Stomach (tissue), 9 donors: ENCODE measurements around the gene DGAT2L6. TPM values are rescaled to one million over a fixed set of nuclear protein-coding genes. Genes with fewer than 3 reads are reported as not detected.

Experiments used
- DNase-seq, 2 donors: peaks; one replicate each; pipeline versions ENCODE4 v3.0.0 to v3.0.0-alpha.2; 2013 to 2019
- H3K27ac ChIP-seq, 5 donors: fragments of 200-600 bp in 4 of 5; sonication (generic) in 4 of 5; one replicate each; pipeline ENCODE4 v1.5.1; 2013 to 2019; ENCODE audit warnings: mild to moderate bottlenecking in 1 of 5, moderate library complexity in 1 of 5
- H3K27me3 ChIP-seq, 3 donors: fragments of 200-600 bp; sonication (generic); one replicate each; pipeline ENCODE4 v1.5.1; 2017 to 2019; ENCODE audit warnings: mixed run types in 1 of 3
- H3K36me3 ChIP-seq, 4 donors: fragments of 200-600 bp; sonication (generic); 1 replicate in 3 of 4; 2 replicates in 1 of 4; pipeline ENCODE4 v1.5.1; 2016 to 2019
- H3K4me1 ChIP-seq, 4 donors: fragments of 200-600 bp; sonication (generic); one replicate each; pipeline ENCODE4 v1.5.1; 2016 to 2019
- H3K4me3 ChIP-seq, 4 donors: fragments of 200-600 bp; sonication (generic) in 3 of 4; one replicate each; pipeline ENCODE4 v1.5.1; 2016 to 2019; ENCODE audit warnings: mild to moderate bottlenecking in 1 of 4
- H3K9me3 ChIP-seq, 4 donors: fragments of 200-600 bp; sonication (generic); one replicate each; pipeline ENCODE4 v1.5.1; 2016 to 2019
- CTCF ChIP-seq, 7 experiments: fragments of 450-650 bp in 4 of 7; fragments of 200-600 bp in 3 of 7; sonication (generic) in 3 of 7; IDR thresholded peaks; one replicate each; pipeline ENCODE4 v1.5.1; 2016 to 2019; ENCODE audit warnings: antibody characterized with exemption in 7 of 7, control low read depth in 2 of 7, mild to moderate bottlenecking in 1 of 7
- EP300 ChIP-seq: sonication (generic); formaldehyde crosslinking; IDR thresholded peaks from one replicate; pipeline ENCODE4 v1.6.1; 2017; ENCODE audit warnings: antibody characterized with exemption
- POLR2A ChIP-seq, 4 donors: fragments of 450-650 bp; IDR thresholded peaks; one replicate each; pipeline ENCODE4 v1.6.1; 2016; ENCODE audit warnings: antibody characterized with exemption in 4 of 4, control low read depth in 2 of 4, mild to moderate bottlenecking in 1 of 4, moderate library complexity in 1 of 4
- POLR2AphosphoS5 ChIP-seq, 3 donors: sonication (generic); formaldehyde crosslinking; IDR thresholded peaks; one replicate each; pipeline ENCODE4 v1.6.1; 2016; ENCODE audit warnings: antibody characterized with exemption in 3 of 3
- WGBS, 5 donors: extraction: QIAGEN DNeasy Blood & Tissue Kit in 3 of 5; methylation state at CpG; one replicate each; pipeline versions ENCODE4 v1.1.5 to v1.1.7; 2013 to 2018; 5-methylcytosine and 5-hydroxymethylcytosine counted together
- intact Hi-C: fragments of 100-400 bp; cut with DNase I; formaldehyde crosslinking; loops from one replicate; pipeline ENCODE4 v1.15.1; 2023; ENCODE audit warnings: low total_unique reads
- polyA plus RNA-seq, 3 donors: library from polyadenylated mRNA; stranded (reverse); fragments of 200-250 nt; gene quantifications; one replicate each; pipeline ENCODE4 v1.2.3, GENCODE V29; 2013
- total RNA-seq, 5 donors: library from RNA; depleted of rRNA; stranded (reverse); fragments of >200 nt; gene quantifications; one replicate each; pipeline versions ENCODE4 v1.1.0 to v1.2.3, GENCODE V29; 2014 to 2016
- donor health status: healthy with polysubstance abuse.
- donor health status: Bipolar disorder and iron deficiency.
- donor health status: healthy.

The DGAT2L6 gene
- total and polyA plus RNA-seq, 8 donors: not detected

GRCh38 chrX:70174754-70175153 is 2.5 kb upstream of the DGAT2L6 start:
- intact Hi-C loops: no loop called here
- H3K4me3 ChIP-seq: no peak overlapping the region
- peaks cover 0 to 6% (median 0%) of the 10 kb centered on the region in 3 donors for H3K27me3 ChIP-seq
- 41 to 58% (median 47%) methylated on average over 3 to 4 of the region's 4 CpGs for WGBS, 5 donors
- no peaks in the 10 kb centered on the region for H3K4me1 ChIP-seq
- DNase-seq: no peak
- H3K27ac ChIP-seq: no peak overlapping the region
- TF ChIP-seq EP300 (no peak), POLR2AphosphoS5 (IDR thresholded peaks at IDR 0.05) (no peak), CTCF (IDR thresholded peaks at IDR 0.05) (no peak), POLR2A (IDR thresholded peaks at IDR 0.05) (no peak)
- no peaks in the 10 kb centered on the region for H3K36me3 ChIP-seq
- no peaks in the 10 kb centered on the region for H3K9me3 ChIP-seq

DNA sequence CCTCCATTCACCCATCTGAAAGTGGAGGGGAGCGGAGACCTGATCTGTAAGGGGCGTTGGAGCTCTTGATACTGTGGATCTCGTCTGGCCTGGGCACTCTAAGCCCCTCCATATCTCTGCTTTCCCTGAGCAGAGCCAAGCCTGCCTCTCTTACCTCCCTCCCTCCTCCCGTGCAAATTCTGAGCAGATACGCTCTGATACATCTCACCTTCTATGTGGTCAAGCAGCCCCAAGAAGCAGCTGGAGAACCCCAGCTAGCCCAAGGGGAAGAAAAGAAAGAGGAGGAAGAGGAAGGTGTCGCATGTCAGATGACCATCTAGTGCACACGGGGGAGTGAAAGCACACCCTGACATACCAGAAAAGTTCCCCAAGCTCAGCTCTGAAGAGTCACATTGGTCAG is 1.9 kb upstream of the DGAT2L6 start:
- whole genome bisulfite sequencing, 5 donors: 77 to 87% (median 83%) methylated on average over 4 to 7 of the region's 7 CpGs
- intact Hi-C loops: no loop called here
- H3K36me3 ChIP-seq: no peaks in the 10 kb centered on the region
- H3K27ac ChIP-seq: no peak overlapping the region
- DNase-seq: no peak
- H3K9me3 ChIP-seq: no peaks in the 10 kb centered on the region
- no peak overlapping the region for H3K4me3 ChIP-seq
- peaks cover 0 to 6% (median 0%) of the 10 kb centered on the region in 3 donors for H3K27me3 ChIP-seq
- H3K4me1 ChIP-seq: no peaks in the 10 kb centered on the region
- TF ChIP-seq EP300 (no peak), POLR2AphosphoS5 (IDR thresholded peaks at IDR 0.05) (no peak), CTCF (IDR thresholded peaks at IDR 0.05) (no peak), POLR2A (IDR thresholded peaks at IDR 0.05) (no peak)

DNA sequence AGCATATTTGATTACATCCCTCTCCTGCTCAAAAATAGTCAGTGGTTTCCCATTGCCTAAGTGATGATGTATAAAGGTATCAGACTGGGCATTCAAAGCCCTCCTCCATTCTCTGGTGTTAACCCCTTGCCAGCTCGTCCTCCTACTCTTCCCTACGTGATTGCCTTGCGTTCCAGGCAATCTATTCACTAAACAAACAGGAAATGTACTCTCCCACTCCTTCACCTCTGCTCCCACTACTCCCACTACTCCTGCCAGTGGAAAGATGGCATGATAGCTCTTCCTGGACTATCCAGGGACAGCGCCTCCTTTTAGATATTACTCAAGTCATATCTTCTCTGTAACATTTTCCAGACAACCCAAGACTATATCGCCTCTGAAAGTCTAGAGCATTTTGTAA is 5.8 kb downstream of the DGAT2L6 start:
- WGBS, 5 donors: 63 to 96% (median 77%) methylated on average over 4 to 5 of the region's 5 CpGs
- TF ChIP-seq POLR2AphosphoS5 (IDR thresholded peaks at IDR 0.05) (no peak), EP300 (no peak), POLR2A (IDR thresholded peaks at IDR 0.05) (no peak), CTCF (IDR thresholded peaks at IDR 0.05) (no peak)

DNA sequence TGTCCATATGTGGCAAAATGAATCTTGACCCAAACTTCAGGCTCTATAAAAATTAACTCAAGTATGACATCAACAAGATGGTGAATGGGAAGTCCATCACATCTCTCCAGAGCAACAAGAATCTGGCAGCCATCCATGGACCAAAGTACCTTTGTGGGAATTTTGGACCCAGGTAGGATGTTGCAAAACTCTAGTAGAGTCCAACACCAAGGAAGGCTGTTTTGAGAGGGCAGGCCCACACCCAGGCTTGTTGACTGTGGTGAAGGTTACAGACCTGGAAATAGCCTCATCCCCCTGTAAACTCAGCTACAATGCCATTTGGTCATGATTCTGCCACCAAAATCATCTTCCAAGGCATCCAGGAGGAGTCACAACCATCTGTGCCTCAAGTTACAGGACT is 12.9 kb downstream of the DGAT2L6 start:
- Histone ChIP-seq H3K36me3 (no peaks in the 10 kb centered on the region), H3K4me1 (no peaks in the 10 kb centered on the region), H3K27me3 (no peaks in the 10 kb centered on the region), H3K4me3 (no peak overlapping the region), H3K27ac (no peak overlapping the region), H3K9me3 (peaks cover 0 to 35% (median 9%) of the 10 kb centered on the region in 4 donors)
- no peak for DNase-seq
- TF ChIP-seq POLR2A (IDR thresholded peaks at IDR 0.05) (no peak), POLR2AphosphoS5 (IDR thresholded peaks at IDR 0.05) (no peak), CTCF (IDR thresholded peaks at IDR 0.05) (no peak), EP300 (no peak)
- intact Hi-C loops: no loop called here

More for the DNA sequence above, 5.8 kb downstream of the DGAT2L6 start:
- no peak overlapping the region for H3K27ac ChIP-seq
- no peak overlapping the region for H3K4me3 ChIP-seq
- no peaks in the 10 kb centered on the region for H3K4me1 ChIP-seq
- no peaks in the 10 kb centered on the region for H3K27me3 ChIP-seq
- no peak for DNase-seq
- intact Hi-C loops: no loop called here
- no peaks in the 10 kb centered on the region for H3K36me3 ChIP-seq
- no peaks in the 10 kb centered on the region for H3K9me3 ChIP-seq
